Neural cell (in vitro differentiated cells): ENCODE measurements around the gene CDK11B.
"Not testable (repeated sequence)": the region's sequence is repeated elsewhere in the genome, so short reads cannot be mapped to it uniquely, and the experiment has no call there.

ENCODE experiments used
- CTCF ChIP-seq: fragments of 450-650 bp; IDR thresholded peaks from 2 replicates; pipeline ENCODE4 v1.5.1; 2014; ENCODE audit warnings: antibody characterized with exemption, mild to moderate bottlenecking, moderate library complexity; ENCODE audit not compliant: poor library complexity, severe bottlenecking
- EZH2 ChIP-seq: fragments of 200-600, 300-800 bp; shearing (Covaris generic), sonication (generic); IDR thresholded peaks from 2 replicates; pipeline ENCODE4 v1.6.1; 2014; ENCODE audit warnings: antibody characterized with exemption, low read length, borderline replicate concordance, mild to moderate bottlenecking; ENCODE audit not compliant: insufficient read depth, poor library complexity, severe bottlenecking
- POLR2AphosphoS5 ChIP-seq: IDR thresholded peaks from 2 replicates; pipeline ENCODE4 v1.6.1; 2012
- REST ChIP-seq: IDR thresholded peaks from 2 replicates; pipeline ENCODE4 v1.6.1; 2012; ENCODE audit warnings: borderline replicate concordance
- SMC3 ChIP-seq: fragments of 450-650 bp; conservative IDR thresholded peaks from 2 replicates; pipeline ENCODE4 v1.6.1; 2014; ENCODE audit warnings: antibody characterized with exemption, mild to moderate bottlenecking, moderate library complexity; ENCODE audit not compliant: poor library complexity
- TAF1 ChIP-seq: IDR thresholded peaks from 2 replicates; pipeline ENCODE4 v1.6.1; 2012; ENCODE audit warnings: low read depth

GRCh38 chr1:1595341-1595740 lies 63.5 kb downstream of the CDK11B start:
- not testable (repeated sequence) for TF ChIP-seq CTCF, SMC3, POLR2AphosphoS5, EZH2, TAF1, REST
